Stimulated activated CD4-positive, alpha-beta T cell treated with anti-CD3 and anti-CD28 coated beads, Interleukin-15, amount 100 ng/mL, for 48 hours (primary cell): Measurements from ENCODE around the gene MFN2.

Source experiments
- DNase-seq, 2 donors: peaks; one replicate each; pipeline ENCODE4 v3.0.0-alpha.2; 2020; ENCODE audit warnings: low read depth in 2 of 2

Gene MFN2

DNA sequence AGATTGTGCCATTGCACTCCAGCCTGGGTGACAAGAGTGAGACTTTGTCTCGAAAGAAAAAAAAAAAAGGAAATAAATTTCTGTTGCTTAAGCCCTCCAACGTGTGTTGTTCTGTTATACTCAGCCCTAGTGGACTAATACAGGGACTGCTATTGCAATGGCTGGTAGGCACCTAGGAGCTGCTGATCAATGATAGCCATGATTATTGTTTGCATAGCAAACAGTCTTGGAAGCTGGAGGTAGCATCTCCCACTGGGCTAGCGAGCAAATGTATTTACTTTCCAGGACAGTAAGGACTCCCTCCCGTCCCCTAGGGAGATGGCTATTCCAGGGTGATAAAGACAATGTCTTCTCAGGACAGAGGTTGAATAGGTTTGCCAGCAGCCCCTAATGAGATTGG lies 69.4 kb downstream of the MFN2 start:
- no peak for DNase-seq

GRCh38 chr1:12051361-12051760 lies 71.1 kb downstream of the MFN2 start:
- no peak for DNase-seq

GRCh38 chr1:12052008-12052573 lies 71.8 kb downstream of the MFN2 start:
- no peak for DNase-seq

DNA sequence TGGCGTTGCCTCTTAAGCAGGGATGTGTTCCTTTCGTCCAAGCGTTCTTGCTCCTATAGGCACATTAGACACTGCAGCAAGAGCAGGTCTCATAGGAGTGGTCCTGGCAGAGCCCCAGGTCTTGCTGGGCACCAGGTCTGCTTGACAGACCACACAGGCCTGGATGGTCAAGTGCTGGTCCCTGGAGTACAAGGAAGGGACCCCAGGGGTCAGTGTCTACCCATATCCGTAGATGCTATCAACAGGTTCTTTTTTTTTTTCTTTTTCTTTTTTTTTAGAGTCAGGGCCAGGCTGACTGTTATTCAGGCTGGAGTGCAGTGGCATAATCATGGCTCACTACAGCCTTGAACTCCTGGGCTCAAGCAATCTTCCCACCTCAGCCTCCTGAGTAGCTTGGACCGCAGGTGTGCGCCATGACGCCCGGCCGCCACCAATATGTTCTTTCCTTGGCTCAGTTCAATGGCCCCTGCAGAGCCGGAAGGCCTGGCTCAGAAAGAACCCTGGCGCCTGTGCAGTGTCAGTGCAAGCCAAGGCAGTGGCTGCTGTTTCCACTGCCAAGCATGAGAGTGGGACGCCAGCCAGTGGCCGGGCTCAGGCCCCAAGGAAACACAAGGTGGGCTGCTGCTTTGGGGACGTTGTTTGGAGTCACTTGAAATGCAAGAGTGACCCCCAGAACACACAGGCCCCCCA lies 72.9 kb downstream of the MFN2 start:
- no peak for DNase-seq

DNA sequence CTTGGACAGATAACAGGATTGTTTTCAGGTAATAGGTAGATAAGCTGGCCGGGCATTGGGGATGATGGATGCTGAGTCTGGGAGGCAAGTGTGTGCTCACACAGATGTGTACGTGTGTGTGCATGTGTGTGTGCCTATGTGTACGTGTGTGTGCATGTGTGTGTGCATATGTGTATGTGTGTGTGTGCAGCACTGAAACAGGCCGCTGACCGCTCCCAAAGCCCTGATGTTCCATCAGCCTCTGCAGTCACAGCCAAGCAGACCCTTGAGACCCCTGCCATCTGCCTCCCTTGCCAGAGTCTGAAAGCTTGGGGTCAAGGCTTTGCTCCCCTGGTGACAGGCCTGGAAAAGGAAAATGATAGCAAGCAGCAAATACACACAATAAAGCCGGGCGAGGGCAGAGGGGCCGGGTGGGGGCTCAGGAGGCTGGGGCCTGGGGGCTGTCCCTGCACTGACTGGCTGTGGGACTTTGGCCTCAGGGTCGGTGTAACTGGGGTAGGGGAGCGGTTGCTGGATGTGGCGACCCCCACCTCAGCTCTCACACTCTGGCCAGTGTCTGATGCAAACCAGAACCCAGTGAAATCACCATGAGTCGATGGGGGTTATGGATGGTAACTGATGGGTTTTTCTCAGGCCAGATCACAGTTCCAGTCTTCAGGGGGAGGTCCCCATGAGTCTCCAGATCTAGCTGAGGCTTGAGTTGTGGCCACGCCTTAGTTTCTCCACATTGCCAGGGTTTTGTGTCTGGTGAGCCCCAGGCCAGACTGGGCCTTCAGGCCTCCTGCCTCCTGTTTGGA lies 73.7 kb downstream of the MFN2 start:
- no peak for DNase-seq

- no peak for DNase-seq
These were observed 75.0 kb downstream of the MFN2 start for GRCh38 chr1:12055259-12055658.

- no peak for DNase-seq
These were observed 76.1 kb downstream of the MFN2 start for GRCh38 chr1:12056331-12056841.

DNA sequence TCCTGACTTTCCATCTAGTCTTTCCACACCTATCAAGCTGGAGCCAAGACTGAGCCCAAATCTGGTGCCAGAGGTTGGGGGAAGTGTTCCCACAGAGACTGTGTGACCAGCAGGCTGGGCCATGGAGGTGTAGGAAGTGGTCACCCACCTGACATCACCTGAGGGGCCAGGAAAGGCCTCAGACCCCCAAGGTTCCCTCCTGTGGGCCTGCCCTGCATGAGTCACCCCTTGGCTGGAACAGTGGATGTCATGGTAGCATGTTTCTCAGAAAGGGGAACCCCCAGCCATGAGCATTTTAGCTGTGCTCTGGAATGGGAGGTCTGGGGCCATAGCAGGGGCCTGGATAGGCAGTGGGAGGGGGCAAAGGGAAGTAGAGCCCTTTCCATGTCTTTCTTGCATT lies 77.1 kb downstream of the MFN2 start:
- no peak for DNase-seq

GRCh38 chr1:12057940-12058687 lies 77.9 kb downstream of the MFN2 start:
- no peak for DNase-seq

- no peak for DNase-seq
These were observed 79.0 kb downstream of the MFN2 start for GRCh38 chr1:12059226-12059625.

DNA sequence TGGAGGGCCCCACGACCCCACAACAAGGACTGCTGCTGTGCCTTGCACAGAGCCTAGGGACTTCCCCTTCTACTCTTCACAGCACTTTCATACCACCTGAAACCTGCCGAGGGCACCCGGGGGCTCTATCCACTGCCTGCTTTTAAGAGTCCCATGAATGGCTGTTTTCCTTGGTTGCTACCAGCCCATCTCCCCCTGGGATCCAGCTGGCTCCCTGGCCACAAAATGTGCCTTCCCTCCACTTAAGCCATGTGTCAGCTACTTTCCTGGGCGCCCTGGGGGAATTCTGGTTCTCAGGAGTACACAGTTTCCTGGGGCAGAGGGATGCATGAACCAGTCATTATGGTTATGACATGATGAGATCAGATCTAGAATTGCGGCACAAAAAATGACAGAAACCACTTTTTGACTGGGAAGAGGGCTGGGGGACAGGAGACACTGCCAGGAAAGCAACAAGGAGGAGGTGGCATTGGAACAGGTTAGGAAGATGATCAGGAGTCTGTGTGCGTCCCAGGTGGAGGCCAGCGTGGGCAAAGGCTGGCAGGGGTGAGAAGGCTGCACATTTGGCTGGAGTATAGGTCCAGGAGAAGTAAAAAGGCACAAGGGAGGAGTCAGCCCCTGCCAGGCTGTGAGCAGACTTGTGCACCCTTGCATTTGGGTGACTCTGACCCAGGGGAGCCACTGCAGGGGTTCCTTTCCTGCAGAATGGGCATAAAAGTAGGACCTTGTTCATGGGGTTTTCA lies 79.6 kb downstream of the MFN2 start:
- DNase-seq = no peak

GRCh38 chr1:12060500-12060899 lies 80.3 kb downstream of the MFN2 start:
- DNase-seq = no peak
